Effector memory CD8-positive, alpha-beta T cell (primary cell): ENCODE data around the gene NFATC1.
A peak's percentile ranks its signal among the peaks of the same experiment; 100 is the strongest.

Experiments used
- ATAC-seq: fragments of 150-1000 bp; cut with Tn5 transposase; replicated peaks from 2 replicates; pipeline ENCODE4 v1.10.0; 2021; ENCODE audit warnings: mild to moderate bottlenecking, moderate library complexity
- DNase-seq, 3 experiments: peaks; one replicate each; pipeline ENCODE4 v3.0.0; 2021
- H3K27ac Mint-ChIP-seq, 2 donors: one replicate each; pipeline ENCODE4 v1.8.0; 2022; ENCODE audit warnings: mild to moderate bottlenecking in 2 of 2, mixed read lengths in 2 of 2, moderate library complexity in 2 of 2
- H3K27me3 Mint-ChIP-seq, 2 donors: one replicate each; pipeline ENCODE4 v1.8.0; 2022; ENCODE audit warnings: mixed read lengths in 2 of 2
- H3K36me3 Mint-ChIP-seq: one replicate; pipeline ENCODE4 v1.8.0; 2022; ENCODE audit warnings: mild to moderate bottlenecking, moderate library complexity, mixed read lengths; ENCODE audit not compliant: insufficient read depth
- H3K4me1 Mint-ChIP-seq, 2 donors: one replicate each; pipeline ENCODE4 v1.8.0; 2022; ENCODE audit warnings: low read depth in 2 of 2, mixed read lengths in 2 of 2
- H3K4me3 Mint-ChIP-seq, 2 donors: one replicate each; pipeline ENCODE4 v1.8.0; 2022; ENCODE audit warnings: mild to moderate bottlenecking in 2 of 2, mixed read lengths in 2 of 2, moderate library complexity in 2 of 2
- H3K9me3 Mint-ChIP-seq, 2 donors: one replicate each; pipeline ENCODE4 v1.8.0; 2022; ENCODE audit warnings: mixed read lengths in 2 of 2

NFATC1 gene

DNA sequence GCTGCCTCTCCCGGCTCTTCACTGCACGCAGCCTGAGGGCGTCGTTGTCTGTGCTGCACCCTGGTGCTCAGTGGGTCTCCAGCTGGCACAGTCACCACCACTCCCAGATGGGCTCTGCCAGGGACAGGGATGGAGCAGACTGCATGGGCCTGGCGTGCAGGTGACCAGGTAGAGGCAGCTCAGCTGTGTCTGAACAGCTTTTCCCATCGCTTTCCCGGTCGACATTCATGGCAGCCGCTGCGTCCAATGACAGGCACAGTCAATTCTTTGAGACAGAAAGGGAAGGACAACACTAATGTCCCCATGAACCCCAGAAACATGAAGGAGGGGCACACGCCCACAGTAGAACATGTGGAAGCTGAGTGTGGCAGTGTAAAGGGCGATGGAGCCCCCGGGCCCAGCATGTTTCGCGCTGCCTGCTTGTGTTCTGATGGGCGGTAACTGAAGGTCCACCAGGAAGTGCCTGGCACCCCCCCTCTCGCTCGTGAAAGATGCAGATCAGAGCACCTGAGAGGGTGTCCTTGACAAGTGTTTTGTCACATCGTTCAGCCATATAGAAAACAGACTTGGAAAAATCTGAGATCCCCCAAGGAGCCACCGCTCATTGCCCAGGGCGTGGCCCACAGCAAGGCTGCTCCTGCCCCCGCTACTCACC is 122.4 kb downstream of the NFATC1 start:
- ATAC-seq (no peak), DNase-seq (no peak)
- peak overlapping the region; percentile 94 to 95 for H3K27ac Mint-ChIP-seq
- no peaks in the 10 kb centered on the region for H3K27me3 Mint-ChIP-seq
- no peaks in the 10 kb centered on the region for H3K9me3 Mint-ChIP-seq
- peaks cover 39 to 51% of the 10 kb centered on the region in 2 donors for H3K4me1 Mint-ChIP-seq
- no peak overlapping the region for H3K4me3 Mint-ChIP-seq
- H3K36me3 Mint-ChIP-seq: peaks cover 3% of the 10 kb centered on the region

DNA sequence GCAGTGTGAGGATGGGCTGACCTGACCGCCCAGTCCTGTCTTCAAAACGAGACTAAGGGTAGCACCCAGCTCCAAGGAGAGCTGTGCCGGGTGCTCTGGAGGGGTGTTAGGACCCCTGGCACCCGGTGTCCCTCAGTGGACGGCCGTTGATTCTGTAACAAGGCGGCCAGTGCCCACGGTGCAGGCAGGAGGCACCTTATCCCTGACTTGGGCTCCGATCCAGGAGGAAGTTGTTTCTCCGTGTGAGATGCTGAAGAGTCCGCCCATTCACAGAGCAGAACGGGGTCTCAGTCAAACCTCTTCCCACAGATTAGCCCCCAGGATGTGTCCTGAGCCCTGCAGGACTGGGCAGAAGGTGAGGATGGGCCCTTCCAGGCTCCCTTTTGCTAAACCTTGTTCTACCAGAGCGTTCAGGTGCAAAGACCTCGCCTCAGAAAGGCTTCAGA is 123.0 kb downstream of the NFATC1 start:
- peaks cover 9% of the 10 kb centered on the region for H3K36me3 Mint-ChIP-seq

DNA sequence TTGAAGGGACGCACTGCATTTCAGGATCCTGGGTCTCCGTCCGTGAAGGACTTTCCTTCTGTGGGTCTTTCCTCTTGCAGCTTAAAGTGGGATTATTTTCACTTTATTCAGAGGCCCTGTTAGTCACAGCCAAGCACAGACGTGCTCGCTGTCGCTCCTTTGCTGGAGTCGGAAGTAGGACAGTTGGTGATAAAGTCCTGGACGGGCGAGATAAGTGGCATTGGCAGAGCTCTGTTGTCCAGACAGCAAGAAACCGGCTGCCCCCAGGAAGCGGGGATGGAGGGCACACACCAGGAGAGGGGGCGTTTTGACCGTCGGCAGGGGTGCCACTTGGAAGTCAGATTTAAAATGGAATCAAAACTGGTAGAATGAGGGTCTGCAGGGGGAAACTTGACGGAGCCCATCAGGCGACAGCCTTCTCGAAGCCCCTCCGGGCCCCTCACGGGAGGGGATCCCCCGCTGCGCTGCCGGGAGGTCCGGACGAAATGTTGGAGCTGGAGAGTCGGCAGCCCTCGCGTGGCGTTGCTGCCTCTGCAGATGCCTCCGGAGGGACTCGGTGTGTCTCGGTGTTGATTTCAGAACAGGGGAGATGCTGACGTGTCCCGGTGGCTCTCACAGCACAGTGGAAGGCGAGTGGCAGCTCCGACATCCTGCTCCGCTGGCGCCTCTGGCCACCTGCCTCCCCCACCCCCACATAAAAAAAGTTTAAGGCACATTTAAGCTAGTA is 124.2 kb downstream of the NFATC1 start:
- Mint-ChIP-seq H3K4me1 (peaks cover 54 to 66% of the 10 kb centered on the region in 2 donors), H3K4me3 (peak overlapping the region; percentile 61 to 91), H3K27ac (peak overlapping the region; percentile 88 to 96), H3K36me3 (peaks cover 15% of the 10 kb centered on the region), H3K27me3 (no peaks in the 10 kb centered on the region), H3K9me3 (no peaks in the 10 kb centered on the region)
- no peak for DNase-seq
- ATAC-seq: no peak

More for the DNA sequence above, 123.0 kb downstream of the NFATC1 start:
- ATAC-seq (no peak), DNase-seq (no peak)
- no peaks in the 10 kb centered on the region for H3K27me3 Mint-ChIP-seq
- no peak overlapping the region for H3K4me3 Mint-ChIP-seq
- no peak overlapping the region for H3K27ac Mint-ChIP-seq
- H3K9me3 Mint-ChIP-seq: no peaks in the 10 kb centered on the region
- H3K4me1 Mint-ChIP-seq: peaks cover 44 to 56% of the 10 kb centered on the region in 2 donors

DNA sequence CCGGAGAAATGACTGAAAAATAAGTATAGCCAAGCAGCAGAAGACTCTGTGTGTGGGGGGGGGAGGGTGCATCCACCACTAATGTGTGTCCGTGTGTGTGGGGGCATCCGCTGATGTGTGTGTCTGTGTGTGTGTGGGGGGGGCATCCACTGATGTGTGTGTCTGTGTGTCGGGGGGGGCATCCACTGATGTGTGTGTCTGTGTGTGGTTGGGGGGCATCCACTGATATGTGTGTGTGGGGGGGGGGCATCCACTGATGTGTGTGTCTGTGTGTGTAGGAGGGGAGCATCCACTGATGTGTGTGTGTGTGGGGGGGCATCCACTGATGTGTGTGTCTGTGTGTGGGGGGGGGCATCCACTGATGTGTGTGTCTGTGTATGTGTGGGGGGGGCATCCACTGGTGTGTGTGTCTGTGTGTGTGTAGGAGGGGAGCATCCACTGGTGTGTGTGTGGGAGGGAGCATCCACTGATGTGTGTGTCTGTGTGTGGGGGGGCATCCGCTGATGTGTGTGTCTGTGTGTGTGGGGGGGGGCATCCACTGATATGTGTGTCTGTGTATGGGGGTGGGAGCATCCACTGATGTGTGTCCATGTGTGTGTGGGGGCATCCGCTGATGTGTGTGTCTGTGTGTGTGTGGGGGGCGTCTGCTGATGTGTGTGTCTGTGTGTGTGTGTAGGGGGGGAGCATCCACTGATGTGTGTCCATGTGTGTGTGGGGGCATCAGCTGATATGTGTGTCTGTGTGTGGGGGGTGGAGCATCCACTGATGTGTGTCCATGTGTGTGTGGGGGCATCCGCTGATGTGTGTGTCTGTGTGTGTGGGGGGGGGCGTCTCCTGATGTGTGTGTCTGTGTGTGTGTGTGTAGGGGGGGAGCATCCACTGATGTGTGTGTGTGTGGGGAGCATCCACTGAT is 125.0 kb downstream of the NFATC1 start:
- Mint-ChIP-seq H3K4me1 (peaks cover 58 to 71% of the 10 kb centered on the region in 2 donors), H3K27ac (peak overlapping the region; percentile 96 to 97), H3K36me3 (peaks cover 13% of the 10 kb centered on the region), H3K4me3 (peak overlapping the region; percentile 61 to 91), H3K27me3 (no peaks in the 10 kb centered on the region), H3K9me3 (no peaks in the 10 kb centered on the region)
- ATAC-seq (no peak), DNase-seq (no peak)

DNA sequence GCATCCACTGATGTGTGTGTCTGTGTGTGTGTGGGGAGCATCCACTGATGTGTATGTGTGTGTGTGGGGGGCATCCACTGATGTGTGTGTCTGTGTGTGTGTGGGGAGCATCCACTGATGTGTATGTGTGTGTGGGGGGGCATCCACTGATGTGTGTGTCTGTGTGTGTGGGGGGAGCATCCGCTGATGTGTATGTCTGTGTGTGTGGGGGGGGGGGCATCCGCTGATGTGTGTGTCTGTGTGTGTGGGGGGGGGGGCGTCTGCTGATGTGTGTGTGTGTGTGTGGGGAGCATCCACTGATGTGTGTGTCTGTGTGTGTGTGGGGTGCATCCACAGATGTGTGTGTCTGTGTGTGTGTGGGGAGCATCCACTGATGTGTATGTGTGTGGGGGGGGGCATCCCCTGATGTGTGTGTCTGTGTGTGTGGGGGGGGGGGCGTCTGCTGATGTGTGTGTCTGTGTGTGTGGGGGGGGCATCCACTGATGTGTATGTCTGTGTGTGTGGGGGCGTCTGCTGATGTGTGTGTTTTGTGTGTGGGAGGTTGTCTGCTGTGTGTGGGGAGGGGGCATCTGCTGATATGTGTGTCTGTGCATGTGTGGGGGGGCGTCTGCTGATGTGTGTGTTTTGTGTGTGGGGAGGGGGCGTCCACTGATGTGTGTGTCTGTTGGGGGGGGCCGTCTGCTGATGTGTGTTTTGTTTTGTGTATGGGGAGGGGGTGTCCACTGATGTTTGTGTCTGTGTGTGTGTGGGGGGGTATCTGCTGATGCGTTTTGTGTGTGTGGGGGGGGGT is 125.9 kb downstream of the NFATC1 start:
- H3K27me3 Mint-ChIP-seq: no peaks in the 10 kb centered on the region
- no peaks in the 10 kb centered on the region for H3K9me3 Mint-ChIP-seq
- peak overlapping the region; percentile 96 to 97 for H3K27ac Mint-ChIP-seq
- peaks cover 18% of the 10 kb centered on the region for H3K36me3 Mint-ChIP-seq
- peaks cover 60 to 73% of the 10 kb centered on the region in 2 donors for H3K4me1 Mint-ChIP-seq
- DNase-seq (no peak), ATAC-seq (no peak)
- peak overlapping the region; percentile 88 to 91 for H3K4me3 Mint-ChIP-seq

DNA sequence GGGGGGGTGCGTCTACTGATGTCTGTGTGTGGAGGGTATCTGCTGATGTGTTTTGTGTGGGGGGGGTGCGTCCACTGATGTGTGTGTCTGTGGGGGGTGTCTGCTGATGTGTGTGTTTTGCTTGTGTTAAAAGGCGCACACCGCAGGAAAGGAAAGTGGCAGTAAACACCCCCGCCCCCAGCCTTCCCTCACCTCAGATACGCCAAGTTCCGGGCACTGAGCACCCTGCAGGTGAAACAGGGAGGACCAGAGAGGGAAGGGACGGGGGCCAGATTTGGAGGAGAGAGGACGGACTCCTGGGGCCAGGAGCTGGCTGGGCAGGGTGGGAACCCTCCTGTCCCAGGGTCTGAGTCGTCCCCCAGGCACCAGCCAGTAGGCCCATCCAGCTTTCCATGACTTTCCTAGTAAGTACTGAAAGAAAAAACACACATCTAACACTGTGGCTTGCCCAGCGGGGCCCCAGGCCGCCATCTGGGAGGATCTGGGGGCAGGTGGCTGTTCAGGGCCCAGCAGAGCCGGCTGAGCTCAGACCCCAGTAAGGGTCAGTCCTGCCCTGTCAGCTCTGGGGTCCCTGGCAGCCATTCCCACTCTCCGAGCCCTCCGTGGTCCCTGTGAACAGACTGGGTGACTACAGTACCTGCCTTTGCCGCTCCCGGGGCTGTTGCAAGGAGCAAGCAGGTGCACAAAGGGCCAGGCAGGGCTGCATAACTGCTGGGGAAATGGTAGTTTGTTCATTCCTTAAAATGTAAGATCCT is 126.9 kb downstream of the NFATC1 start:
- DNase-seq (peak; percentile 10 to 36 (median 20)), ATAC-seq (peak; percentile 10)
- no peaks in the 10 kb centered on the region for H3K27me3 Mint-ChIP-seq
- H3K27ac Mint-ChIP-seq: peak overlapping the region; percentile 96 to 97
- H3K4me1 Mint-ChIP-seq: peaks cover 55 to 63% of the 10 kb centered on the region in 2 donors
- H3K9me3 Mint-ChIP-seq: no peaks in the 10 kb centered on the region
- H3K36me3 Mint-ChIP-seq: peaks cover 19% of the 10 kb centered on the region
- H3K4me3 Mint-ChIP-seq: peak overlapping the region; percentile 88 to 91

DNA sequence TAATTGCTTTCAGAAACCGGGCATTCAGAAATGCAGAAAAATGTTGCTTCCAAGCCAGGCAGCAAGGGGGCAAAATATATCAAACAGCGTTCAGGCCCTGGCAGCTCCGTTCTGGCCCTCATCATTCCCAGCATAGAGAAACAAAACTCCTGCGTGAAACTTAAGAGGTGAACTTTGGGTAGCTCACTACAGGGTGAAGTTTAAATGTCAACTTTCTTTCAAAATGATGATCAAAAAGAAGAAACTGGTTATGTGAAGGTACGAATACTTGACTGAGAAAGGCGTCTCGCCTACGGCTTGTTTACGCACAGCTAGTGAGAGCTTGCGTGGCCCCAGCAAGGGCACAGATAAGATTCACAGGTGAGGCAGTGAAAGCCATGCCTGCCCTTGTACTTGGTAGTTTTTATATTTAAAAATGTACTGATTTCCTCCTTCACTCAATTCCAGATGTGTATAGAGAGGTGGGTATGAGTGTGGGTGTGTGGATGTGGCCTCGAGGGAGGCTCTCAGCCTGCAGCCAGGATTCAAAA is 127.5 kb downstream of the NFATC1 start:
- Mint-ChIP-seq H3K4me3 (peak overlapping the region; percentile 88 to 91), H3K9me3 (no peaks in the 10 kb centered on the region), H3K4me1 (peaks cover 49 to 56% of the 10 kb centered on the region in 2 donors), H3K27me3 (no peaks in the 10 kb centered on the region), H3K27ac (peak overlapping the region; percentile 96 to 97), H3K36me3 (peaks cover 25% of the 10 kb centered on the region)
- peak; percentile 41 for ATAC-seq
- peak in 1 of 3 experiments; percentile 27 for DNase-seq

DNA sequence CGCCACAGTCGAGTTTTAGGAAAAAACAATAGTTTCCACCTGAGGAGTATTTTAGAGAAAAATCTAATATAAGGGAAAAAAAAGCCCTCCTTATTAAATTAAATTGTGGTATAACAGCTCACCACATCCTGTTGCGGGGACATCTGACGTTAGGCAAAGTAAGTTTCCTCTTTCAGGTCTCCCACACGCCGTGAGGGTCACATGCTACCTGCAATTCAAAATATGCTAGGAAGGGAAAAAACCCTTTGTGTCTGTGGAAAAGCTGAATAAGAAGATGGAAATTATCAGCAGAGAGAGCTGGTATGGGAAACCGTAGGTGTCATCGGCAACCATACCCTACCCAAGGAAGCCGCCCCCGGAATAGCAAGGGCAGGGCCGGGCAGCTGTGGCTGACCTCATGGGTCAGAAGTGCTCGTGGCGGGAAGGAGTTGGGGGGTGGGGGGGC is 128.0 kb downstream of the NFATC1 start:
- ATAC-seq: peak; percentile 73
- peaks cover 27% of the 10 kb centered on the region for H3K36me3 Mint-ChIP-seq
- peak; percentile 49 to 58 (median 53) for DNase-seq
- H3K4me1 Mint-ChIP-seq: peaks cover 48 to 59% of the 10 kb centered on the region in 2 donors
- no peaks in the 10 kb centered on the region for H3K27me3 Mint-ChIP-seq
- H3K4me3 Mint-ChIP-seq: peak overlapping the region; percentile 88 to 91
- no peaks in the 10 kb centered on the region for H3K9me3 Mint-ChIP-seq
- peak overlapping the region; percentile 96 to 97 for H3K27ac Mint-ChIP-seq

DNA sequence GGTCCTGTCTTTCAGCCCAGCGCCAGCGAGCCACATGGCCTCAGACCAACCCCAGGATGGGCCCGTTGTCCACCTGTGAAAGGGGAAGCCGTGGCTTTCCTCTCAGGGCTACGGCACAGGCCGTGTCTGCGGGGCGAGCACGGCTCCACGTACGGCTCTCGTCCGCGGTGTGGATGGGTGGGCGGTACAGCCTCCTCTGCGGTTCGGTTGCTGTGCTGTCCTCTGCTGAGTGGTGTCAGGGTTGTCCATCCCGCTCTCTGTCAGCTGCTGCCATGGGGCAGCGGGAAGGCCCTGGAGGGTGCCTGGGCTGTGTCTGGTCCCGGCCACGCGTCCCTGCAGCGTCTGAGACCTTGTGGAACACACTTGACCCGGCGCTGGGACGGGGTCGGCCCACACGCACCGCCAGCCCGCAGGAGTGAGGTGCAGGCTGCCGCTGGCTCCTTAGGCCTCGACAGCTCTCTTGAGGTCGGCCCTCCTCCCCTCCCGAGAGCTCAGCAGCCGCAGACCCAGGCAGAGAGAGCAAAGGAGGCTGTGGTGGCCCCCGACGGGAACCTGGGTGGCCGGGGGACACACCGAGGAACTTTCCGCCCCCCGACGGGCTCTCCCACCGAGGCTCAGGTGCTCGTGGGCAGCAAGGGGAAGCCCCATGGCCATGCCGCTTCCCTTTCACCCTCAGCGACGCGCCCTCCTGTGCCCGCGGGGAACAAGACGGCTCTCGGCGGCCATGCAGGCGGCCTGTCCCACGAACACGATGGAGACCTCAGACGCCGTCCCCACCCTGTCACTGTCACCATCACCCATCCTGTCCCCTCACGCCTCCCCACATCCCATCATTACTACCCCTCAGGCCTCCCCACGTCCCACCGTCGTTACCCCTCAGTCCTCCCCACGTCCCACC is 128.7 kb downstream of the NFATC1 start:
- peak overlapping the region; percentile 96 to 97 for H3K27ac Mint-ChIP-seq
- H3K4me1 Mint-ChIP-seq: peaks cover 48 to 61% of the 10 kb centered on the region in 2 donors
- peak overlapping the region; percentile 88 to 91 for H3K4me3 Mint-ChIP-seq
- peak; percentile 62 for ATAC-seq
- peak; percentile 38 to 53 (median 52) for DNase-seq
- peaks cover 33% of the 10 kb centered on the region for H3K36me3 Mint-ChIP-seq
- no peaks in the 10 kb centered on the region for H3K9me3 Mint-ChIP-seq
- no peaks in the 10 kb centered on the region for H3K27me3 Mint-ChIP-seq

DNA sequence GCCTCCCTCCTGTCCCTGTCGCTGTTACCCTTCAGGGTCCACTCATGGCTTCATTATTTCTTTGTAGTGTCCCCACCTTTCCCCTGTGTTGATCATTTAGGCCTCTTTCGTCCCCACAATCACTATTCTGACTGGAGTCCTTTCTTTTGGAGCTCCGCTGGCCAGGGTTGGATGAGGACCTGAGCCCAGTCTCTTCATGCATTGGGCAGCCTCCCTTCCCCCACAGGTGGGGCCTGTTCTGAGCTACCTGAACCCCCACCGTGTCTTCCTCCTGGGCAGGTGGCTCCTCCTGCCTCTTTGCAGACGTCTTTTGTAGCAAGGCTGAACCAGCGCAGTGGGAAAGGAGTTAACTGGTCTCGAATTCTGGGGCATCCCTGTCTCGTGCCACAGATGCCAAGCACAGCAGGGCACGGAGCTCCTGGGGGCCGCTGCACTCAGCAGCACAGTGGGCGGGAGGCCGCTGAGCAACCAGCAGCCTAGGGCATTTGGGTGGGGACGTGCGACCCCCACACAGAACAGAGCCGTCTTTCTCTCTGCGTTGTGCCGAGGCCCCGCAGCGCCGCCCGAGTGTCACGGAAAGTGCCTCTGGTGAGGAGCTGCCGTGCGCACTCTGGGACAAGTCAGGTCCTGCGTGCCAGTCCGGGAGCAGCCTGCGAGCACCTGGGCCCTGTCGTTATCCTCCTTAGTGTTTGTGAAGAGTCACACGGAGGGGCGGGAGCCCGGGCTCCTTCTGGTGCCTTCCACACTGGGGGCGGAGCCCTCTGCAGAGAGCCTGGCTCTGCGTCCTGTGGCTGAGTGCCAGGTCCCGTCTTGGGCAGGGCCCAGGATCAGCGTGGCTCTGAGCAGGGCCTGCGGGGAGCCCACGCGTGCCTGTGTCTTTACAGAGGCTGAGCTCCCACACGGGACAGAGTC is 130.1 kb downstream of the NFATC1 start:
- DNase-seq: no peak

More for the DNA sequence above, 130.1 kb downstream of the NFATC1 start:
- Mint-ChIP-seq H3K27me3 (no peaks in the 10 kb centered on the region), H3K4me1 (peaks cover 40 to 49% of the 10 kb centered on the region in 2 donors), H3K27ac (peak overlapping the region in 1 of 2 donors; percentile 97), H3K4me3 (peak overlapping the region; percentile 69 to 74), H3K36me3 (peaks cover 39% of the 10 kb centered on the region), H3K9me3 (no peaks in the 10 kb centered on the region)
- no peak for ATAC-seq
